ENCODE data around the gene USP31. TPM values are rescaled to one million over a fixed set of nuclear protein-coding genes. Genes with fewer than 3 reads are reported as not detected.

The USP31 gene
- total RNA-seq, 1 experiment from 2014 or later, result 3.0 TPM

GRCh38 chr16:23141500-23141899 is 7.8 kb downstream of the USP31 start:
- in situ Hi-C loops (cut with HindIII; ENCODE audit: low sequenced_read_pairs), result no loop called here
- no peak for DNase-seq (ENCODE audit: low spot score)

- in situ Hi-C loops (cut with HindIII; ENCODE audit: low sequenced_read_pairs), result no loop called here
- no peak for DNase-seq (ENCODE audit: low spot score)
Observed at GRCh38 chr16:23141033-23141432, 8.2 kb downstream of the USP31 start.

GRCh38 chr16:23140107-23140506 is 9.1 kb downstream of the USP31 start:
- in situ Hi-C loops (cut with HindIII; ENCODE audit: low sequenced_read_pairs), result no loop called here
- no peak for DNase-seq (ENCODE audit: low spot score)

- in situ Hi-C loops (cut with HindIII; ENCODE audit: low sequenced_read_pairs), result no loop called here
- DNase-seq (ENCODE audit: low spot score), result no peak
Observed at GRCh38 chr16:23137818-23138217, 11.4 kb downstream of the USP31 start.

- in situ Hi-C loops (cut with HindIII; ENCODE audit: low sequenced_read_pairs), result no loop called here
- DNase-seq (ENCODE audit: low spot score), result no peak
Observed at GRCh38 chr16:23137256-23137655, 12.0 kb downstream of the USP31 start.

- in situ Hi-C loops (cut with HindIII; ENCODE audit: low sequenced_read_pairs), result no loop called here
- DNase-seq (ENCODE audit: low spot score), result peak; percentile 50
Observed at GRCh38 chr16:23134274-23134673, 15.0 kb downstream of the USP31 start.

- in situ Hi-C loops (cut with HindIII; ENCODE audit: low sequenced_read_pairs), result no loop called here
- DNase-seq (ENCODE audit: low spot score), result no peak
Observed at GRCh38 chr16:23132775-23133463, 16.3 kb downstream of the USP31 start.

- in situ Hi-C loops (cut with HindIII; ENCODE audit: low sequenced_read_pairs), result no loop called here
- no peak for DNase-seq (ENCODE audit: low spot score)
Observed at GRCh38 chr16:23131931-23132621, 17.2 kb downstream of the USP31 start.

GRCh38 chr16:23131436-23131835 is 17.8 kb downstream of the USP31 start:
- in situ Hi-C loops (cut with HindIII; ENCODE audit: low sequenced_read_pairs), result no loop called here
- no peak for DNase-seq (ENCODE audit: low spot score)

GRCh38 chr16:23131036-23131435 is 18.2 kb downstream of the USP31 start:
- in situ Hi-C loops (cut with HindIII; ENCODE audit: low sequenced_read_pairs), result no loop called here
- DNase-seq (ENCODE audit: low spot score), result no peak

GRCh38 chr16:23129686-23130085 is 19.6 kb downstream of the USP31 start:
- DNase-seq (ENCODE audit: low spot score), result no peak
- in situ Hi-C loops (cut with HindIII; ENCODE audit: low sequenced_read_pairs), result no loop called here

GRCh38 chr16:23128056-23128455 is 21.2 kb downstream of the USP31 start:
- in situ Hi-C loops (cut with HindIII; ENCODE audit: low sequenced_read_pairs), result no loop called here
- DNase-seq (ENCODE audit: low spot score), result no peak

GRCh38 chr16:23125277-23125676 is 24.0 kb downstream of the USP31 start:
- in situ Hi-C loops (cut with HindIII; ENCODE audit: low sequenced_read_pairs), result no loop called here
- no peak for DNase-seq (ENCODE audit: low spot score)

GRCh38 chr16:23124315-23124714 is 24.9 kb downstream of the USP31 start:
- DNase-seq (ENCODE audit: low spot score), result no peak
- in situ Hi-C loops (cut with HindIII; ENCODE audit: low sequenced_read_pairs), result no loop called here

- DNase-seq (ENCODE audit: low spot score), result no peak
- in situ Hi-C loops (cut with HindIII; ENCODE audit: low sequenced_read_pairs), result no loop called here
Observed at GRCh38 chr16:23122144-23122543, 27.1 kb downstream of the USP31 start.

- no peak for DNase-seq (ENCODE audit: low spot score)
- in situ Hi-C loops (cut with HindIII; ENCODE audit: low sequenced_read_pairs), result no loop called here
Observed at GRCh38 chr16:23121024-23121423, 28.2 kb downstream of the USP31 start.

GRCh38 chr16:23120562-23120961 is 28.7 kb downstream of the USP31 start:
- DNase-seq (ENCODE audit: low spot score), result no peak
- in situ Hi-C loops (cut with HindIII; ENCODE audit: low sequenced_read_pairs), result no loop called here

GRCh38 chr16:23119570-23119969 is 29.7 kb downstream of the USP31 start:
- DNase-seq (ENCODE audit: low spot score), result no peak
- in situ Hi-C loops (cut with HindIII; ENCODE audit: low sequenced_read_pairs), result no loop called here

- in situ Hi-C loops (cut with HindIII; ENCODE audit: low sequenced_read_pairs), result no loop called here
Observed at GRCh38 chr16:23114131-23114904, 34.9 kb downstream of the USP31 start.

GRCh38 chr16:23113185-23113584 is 36.1 kb downstream of the USP31 start:
- in situ Hi-C loops (cut with HindIII; ENCODE audit: low sequenced_read_pairs), result no loop called here
- DNase-seq (ENCODE audit: low spot score), result peak; percentile 78

More at GRCh38 chr16:23114131-23114904, 34.9 kb downstream of the USP31 start:
- peak; percentile 79 for DNase-seq (ENCODE audit: low spot score)
